ENCODE results near the gene PGLYRP2. TPM values are rescaled to one million over a fixed set of nuclear protein-coding genes. Genes with fewer than 3 reads are reported as not detected.

PGLYRP2 gene
- total RNA-seq, 1 experiment from 2014 or later, result not detected

DNA sequence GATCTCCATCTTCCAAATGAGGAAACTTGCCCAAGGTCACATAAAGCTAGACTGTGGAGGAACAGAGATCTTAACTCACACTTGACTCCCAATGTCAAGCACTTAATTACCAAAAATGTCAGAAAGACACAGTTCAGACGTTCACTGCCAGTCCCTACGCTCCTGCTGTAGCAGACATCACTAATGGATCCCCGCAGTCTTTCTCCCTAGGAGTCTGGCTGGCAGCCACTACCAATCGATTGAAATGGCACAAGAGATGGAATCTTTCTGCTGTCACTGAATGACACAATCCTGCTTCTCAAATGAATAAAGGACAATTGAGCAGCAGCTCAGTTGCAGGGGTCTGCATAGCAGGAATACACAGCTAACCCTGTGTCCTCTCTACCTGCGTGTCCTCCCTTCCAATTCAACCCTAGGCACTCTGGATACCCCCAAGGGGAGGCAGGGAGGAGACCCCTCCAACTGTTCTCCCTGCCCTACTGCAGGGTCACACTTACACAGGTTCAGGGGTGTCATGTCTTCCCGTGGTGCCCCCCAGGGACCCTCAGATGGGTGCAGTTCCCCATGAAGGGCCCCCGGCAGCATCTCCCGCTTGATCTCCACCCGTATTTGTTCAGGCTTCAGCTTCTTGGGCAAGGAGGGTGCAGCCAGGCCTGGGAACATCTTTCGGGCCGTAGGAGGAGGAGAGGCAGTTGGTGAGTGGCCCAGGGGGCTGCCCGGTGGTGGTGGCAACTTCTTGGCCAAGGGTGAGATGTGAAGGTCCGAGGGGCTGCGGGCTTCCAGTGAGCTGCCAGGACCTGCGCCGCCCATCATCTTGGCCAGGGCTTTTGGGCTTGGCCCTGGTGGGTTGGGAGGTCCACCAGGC, 52.6 kb downstream of the PGLYRP2 start:
- no peak for DNase-seq
- ChIA-PET CTCF (no interaction called here), POLR2A (no interaction called here)
- H3K36me3 ChIP-seq (ENCODE audit: control insufficient read depth, insufficient read depth, low read length), result peaks cover 3% of the 10 kb centered on the region
- no peaks in the 10 kb centered on the region for H3K9me3 Mint-ChIP-seq (ENCODE audit: unreplicated experiment)
- no peak overlapping the region for H3K27ac Mint-ChIP-seq (ENCODE audit: unreplicated experiment)
- TF ChIP-seq, protein P1, sequence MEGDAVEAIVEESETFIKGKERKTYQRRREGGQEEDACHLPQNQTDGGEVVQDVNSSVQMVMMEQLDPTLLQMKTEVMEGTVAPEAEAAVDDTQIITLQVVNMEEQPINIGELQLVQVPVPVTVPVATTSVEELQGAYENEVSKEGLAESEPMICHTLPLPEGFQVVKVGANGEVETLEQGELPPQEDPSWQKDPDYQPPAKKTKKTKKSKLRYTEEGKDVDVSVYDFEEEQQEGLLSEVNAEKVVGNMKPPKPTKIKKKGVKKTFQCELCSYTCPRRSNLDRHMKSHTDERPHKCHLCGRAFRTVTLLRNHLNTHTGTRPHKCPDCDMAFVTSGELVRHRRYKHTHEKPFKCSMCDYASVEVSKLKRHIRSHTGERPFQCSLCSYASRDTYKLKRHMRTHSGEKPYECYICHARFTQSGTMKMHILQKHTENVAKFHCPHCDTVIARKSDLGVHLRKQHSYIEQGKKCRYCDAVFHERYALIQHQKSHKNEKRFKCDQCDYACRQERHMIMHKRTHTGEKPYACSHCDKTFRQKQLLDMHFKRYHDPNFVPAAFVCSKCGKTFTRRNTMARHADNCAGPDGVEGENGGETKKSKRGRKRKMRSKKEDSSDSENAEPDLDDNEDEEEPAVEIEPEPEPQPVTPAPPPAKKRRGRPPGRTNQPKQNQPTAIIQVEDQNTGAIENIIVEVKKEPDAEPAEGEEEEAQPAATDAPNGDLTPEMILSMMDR (IDR thresholded peaks at IDR 0.05; ENCODE audit: insufficient read depth in 1 of 2, low read depth in 1 of 2, low read length in 1 of 2, severe bottlenecking in 1 of 2, unreplicated experiment in 1 of 2), result no peak
- no peaks in the 10 kb centered on the region for H3K27me3 Mint-ChIP-seq (ENCODE audit: insufficient read depth, unreplicated experiment)
- no TSS peak for BruUV-seq (replicated peaks)
- no peaks in the 10 kb centered on the region for H3K27me3 ChIP-seq (replicated peaks; ENCODE audit: control insufficient read depth, insufficient read depth, low read length)
- H3K9me3 ChIP-seq, result no peaks in the 10 kb centered on the region
- intact Hi-C loops (cut with micrococcal nuclease; ENCODE audit: unreplicated experiment), result no loop called here
- no peak overlapping the region for H3K4me3 ChIP-seq (ENCODE audit: low read depth, low read length)
- peaks cover 6% of the 10 kb centered on the region for H3K4me1 ChIP-seq
- H3K4me1 Mint-ChIP-seq (ENCODE audit: low read depth, unreplicated experiment), result peaks cover 12% of the 10 kb centered on the region
- peaks cover 43% of the 10 kb centered on the region for H3K36me3 Mint-ChIP-seq (ENCODE audit: insufficient read depth, unreplicated experiment)
- no peak overlapping the region for H3K4me3 Mint-ChIP-seq (ENCODE audit: unreplicated experiment)

DNA sequence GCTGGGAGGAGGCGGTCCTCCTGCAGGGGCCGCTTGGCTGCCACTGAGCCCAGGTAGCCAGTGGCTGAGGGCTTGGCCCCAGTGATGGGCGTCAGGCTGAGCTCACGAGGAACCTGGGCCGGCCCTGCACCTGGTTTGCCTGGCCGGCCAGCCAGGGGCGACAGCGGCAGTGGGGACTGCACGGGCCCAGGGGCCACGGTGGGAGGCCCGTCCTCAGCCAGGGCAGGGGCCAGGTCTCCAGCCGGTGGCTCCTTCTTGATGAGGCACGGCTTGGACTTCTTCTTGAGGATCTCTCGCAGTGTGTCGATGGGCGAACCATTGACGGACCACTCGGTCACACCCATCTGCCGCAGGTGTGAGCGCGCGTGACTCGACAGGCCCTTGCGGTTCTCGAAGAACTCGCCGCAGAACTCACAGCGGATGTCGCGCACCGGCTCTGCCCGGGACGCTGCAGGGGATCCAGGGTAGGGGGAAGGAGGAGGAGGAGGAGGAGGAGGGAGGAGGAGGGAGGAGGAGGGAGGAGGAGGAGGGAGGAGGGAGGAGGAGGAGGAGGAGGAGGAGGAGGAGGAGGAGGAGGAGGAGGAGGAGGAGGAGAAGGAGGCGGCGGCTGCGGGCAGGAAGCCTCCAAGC, 53.9 kb downstream of the PGLYRP2 start:
- H3K36me3 Mint-ChIP-seq (ENCODE audit: insufficient read depth, unreplicated experiment), result peaks cover 37% of the 10 kb centered on the region
- CTCF ChIA-PET, result no interaction called here
- POLR2A ChIA-PET, result interaction anchor here (0.5 kb wide), 1 partner anchor 47 kb away, joined by 5 read pairs; no protein-coding TSS in a partner anchor
- peaks cover 4% of the 10 kb centered on the region for H3K4me1 Mint-ChIP-seq (ENCODE audit: low read depth, unreplicated experiment)
- Histone ChIP-seq H3K9me3 (no peaks in the 10 kb centered on the region), H3K27me3 (replicated peaks; ENCODE audit: control insufficient read depth, insufficient read depth, low read length) (no peaks in the 10 kb centered on the region), H3K4me3 (ENCODE audit: low read depth, low read length) (no peak overlapping the region), H3K36me3 (ENCODE audit: control insufficient read depth, insufficient read depth, low read length) (peaks cover 3% of the 10 kb centered on the region), H3K4me1 (no peaks in the 10 kb centered on the region)
- TF ChIP-seq, protein P1 (IDR thresholded peaks at IDR 0.05; ENCODE audit: insufficient read depth in 1 of 2, low read depth in 1 of 2, low read length in 1 of 2, severe bottlenecking in 1 of 2, unreplicated experiment in 1 of 2), result no peak
- no TSS peak for BruUV-seq (replicated peaks)
- no peaks in the 10 kb centered on the region for H3K9me3 Mint-ChIP-seq (ENCODE audit: unreplicated experiment)
- no peak overlapping the region for H3K27ac Mint-ChIP-seq (ENCODE audit: unreplicated experiment)
- intact Hi-C loops (cut with micrococcal nuclease; ENCODE audit: unreplicated experiment), result no loop called here
- no peaks in the 10 kb centered on the region for H3K27me3 Mint-ChIP-seq (ENCODE audit: insufficient read depth, unreplicated experiment)
- H3K4me3 Mint-ChIP-seq (ENCODE audit: unreplicated experiment), result no peak overlapping the region
- DNase-seq, result no peak

DNA sequence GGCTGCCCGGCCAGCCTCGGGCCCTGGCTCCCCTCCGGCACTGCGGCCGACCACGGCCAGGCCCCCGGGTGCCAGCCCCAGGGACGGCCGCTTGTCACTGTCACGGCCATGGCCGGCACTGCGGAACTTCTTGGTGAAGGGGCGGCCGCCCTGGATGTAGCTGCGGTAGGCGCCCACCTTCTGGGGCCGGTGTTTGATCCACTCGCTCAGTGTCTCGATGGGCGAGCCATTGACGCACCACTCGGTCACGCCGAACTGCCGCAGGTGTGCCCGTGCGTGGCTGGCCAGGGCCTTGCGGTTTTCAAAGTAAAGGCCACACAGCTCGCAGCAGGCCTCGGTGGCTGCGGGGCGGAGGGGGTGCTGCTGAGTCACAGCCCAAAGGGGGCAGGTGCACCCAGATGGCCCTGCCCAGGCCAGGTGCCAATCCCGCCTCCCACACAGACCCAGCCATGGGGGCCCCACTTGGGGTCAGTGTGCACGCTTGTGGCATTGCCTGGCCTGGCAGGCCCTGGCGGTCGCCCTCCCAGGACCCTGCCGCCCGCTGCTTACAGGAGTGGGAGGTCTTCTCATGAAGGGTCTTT, 54.5 kb downstream of the PGLYRP2 start:
- Histone ChIP-seq H3K9me3 (no peaks in the 10 kb centered on the region), H3K4me3 (ENCODE audit: low read depth, low read length) (no peak overlapping the region), H3K4me1 (no peaks in the 10 kb centered on the region), H3K36me3 (ENCODE audit: control insufficient read depth, insufficient read depth, low read length) (peaks cover 3% of the 10 kb centered on the region), H3K27me3 (replicated peaks; ENCODE audit: control insufficient read depth, insufficient read depth, low read length) (no peaks in the 10 kb centered on the region)
- intact Hi-C loops (cut with micrococcal nuclease; ENCODE audit: unreplicated experiment), result no loop called here
- POLR2A ChIA-PET, result no interaction called here
- TF ChIP-seq, protein P1 (IDR thresholded peaks at IDR 0.05; ENCODE audit: insufficient read depth in 1 of 2, low read depth in 1 of 2, low read length in 1 of 2, severe bottlenecking in 1 of 2, unreplicated experiment in 1 of 2), result no peak
- Mint-ChIP-seq H3K9me3 (ENCODE audit: unreplicated experiment) (no peaks in the 10 kb centered on the region), H3K4me1 (ENCODE audit: low read depth, unreplicated experiment) (no peaks in the 10 kb centered on the region), H3K4me3 (ENCODE audit: unreplicated experiment) (no peak overlapping the region), H3K27ac (ENCODE audit: unreplicated experiment) (no peak overlapping the region), H3K36me3 (ENCODE audit: insufficient read depth, unreplicated experiment) (peaks cover 37% of the 10 kb centered on the region), H3K27me3 (ENCODE audit: insufficient read depth, unreplicated experiment) (no peaks in the 10 kb centered on the region)
- CTCF ChIA-PET, result no interaction called here
- no TSS peak for BruUV-seq (replicated peaks)
- DNase-seq, result no peak
